Ishikawa (cell line): Measurements from ENCODE around the gene ENTPD5.

Experiments used
- CEBPB ChIP-seq: IDR thresholded peaks from 2 replicates; pipeline ENCODE4 v1.6.1; 2012
- CREB1 ChIP-seq: IDR thresholded peaks from 2 replicates; pipeline ENCODE4 v1.6.1; 2012; ENCODE audit warnings: low read depth
- EGR1 ChIP-seq: IDR thresholded peaks from 2 replicates; pipeline ENCODE4 v1.6.1; 2012
- EP300 ChIP-seq: IDR thresholded peaks from 2 replicates; pipeline ENCODE4 v1.6.1; 2012; ENCODE audit warnings: borderline replicate concordance
- FOXM1 ChIP-seq: IDR thresholded peaks from 2 replicates; pipeline ENCODE4 v1.6.1; 2012; ENCODE audit warnings: low read depth, borderline replicate concordance
- NFIC ChIP-seq: IDR thresholded peaks from 2 replicates; pipeline ENCODE4 v1.6.1; 2012
- RAD21 ChIP-seq: IDR thresholded peaks from 2 replicates; pipeline ENCODE4 v1.6.1; 2012; ENCODE audit warnings: low read depth
- REST ChIP-seq: IDR thresholded peaks from 2 replicates; pipeline ENCODE4 v1.6.1; 2012; ENCODE audit warnings: low read depth, mild to moderate bottlenecking
- TAF1 ChIP-seq: IDR thresholded peaks from 2 replicates; pipeline ENCODE4 v1.6.1; 2012; ENCODE audit warnings: low read depth, mild to moderate bottlenecking
- TCF12 ChIP-seq: IDR thresholded peaks from 2 replicates; pipeline ENCODE4 v1.6.1; 2012; ENCODE audit warnings: low read depth
- TEAD4 ChIP-seq: IDR thresholded peaks from 2 replicates; pipeline ENCODE4 v1.6.1; 2012
- YY1 ChIP-seq: IDR thresholded peaks from 2 replicates; pipeline ENCODE4 v1.6.1; 2012; ENCODE audit warnings: low read depth
- ZBTB7A ChIP-seq: IDR thresholded peaks from 2 replicates; pipeline ENCODE4 v1.6.1; 2012; ENCODE audit warnings: low read depth
- TF ChIP-seq, protein P1 (sequence below): IDR thresholded peaks from 2 replicates; pipeline ENCODE4 v1.6.1; 2012
- TF ChIP-seq, protein P2 (sequence below): IDR thresholded peaks from 2 replicates; pipeline ENCODE4 v1.6.1; 2012

Gene ENTPD5

DNA sequence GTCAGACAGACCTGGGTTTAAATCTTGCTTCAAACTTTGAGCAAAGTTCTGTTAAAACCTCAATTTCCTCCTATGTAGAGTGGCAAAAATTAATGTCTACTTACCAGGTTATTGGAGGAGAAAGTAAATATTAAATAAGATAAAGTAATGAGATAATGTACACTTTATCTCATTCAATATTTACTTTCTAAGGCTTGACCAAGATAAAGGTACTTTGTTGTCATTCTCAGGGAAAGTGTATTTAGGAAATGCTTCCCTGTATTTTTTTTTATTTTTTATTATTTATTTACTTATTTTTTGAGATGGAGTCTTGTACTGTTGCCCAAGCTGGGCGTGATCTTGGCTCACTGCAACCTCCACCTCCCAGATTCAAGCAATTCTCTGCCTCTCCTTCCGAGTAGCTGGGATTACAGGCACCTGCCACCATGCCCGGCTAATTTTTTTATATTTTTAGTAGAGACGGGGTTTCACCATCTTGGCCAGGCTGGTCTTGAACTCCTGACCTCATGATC, 73.9 kb downstream of the ENTPD5 start:
- no peak for TF ChIP-seq YY1
- TF ChIP-seq REST, result no peak
- no peak for TF ChIP-seq RAD21
- no peak for TF ChIP-seq TAF1
- no peak for TF ChIP-seq TCF12
- TF ChIP-seq EGR1, result no peak
- no peak for TF ChIP-seq CREB1
- no peak for TF ChIP-seq CEBPB
- TF ChIP-seq, protein P1, sequence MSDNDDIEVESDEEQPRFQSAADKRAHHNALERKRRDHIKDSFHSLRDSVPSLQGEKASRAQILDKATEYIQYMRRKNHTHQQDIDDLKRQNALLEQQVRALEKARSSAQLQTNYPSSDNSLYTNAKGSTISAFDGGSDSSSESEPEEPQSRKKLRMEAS, result no peak
- no peak for TF ChIP-seq NFIC
- no peak for TF ChIP-seq TEAD4
- no peak for TF ChIP-seq FOXM1
- TF ChIP-seq ZBTB7A, result no peak
- TF ChIP-seq EP300, result no peak
- TF ChIP-seq, protein P2, sequence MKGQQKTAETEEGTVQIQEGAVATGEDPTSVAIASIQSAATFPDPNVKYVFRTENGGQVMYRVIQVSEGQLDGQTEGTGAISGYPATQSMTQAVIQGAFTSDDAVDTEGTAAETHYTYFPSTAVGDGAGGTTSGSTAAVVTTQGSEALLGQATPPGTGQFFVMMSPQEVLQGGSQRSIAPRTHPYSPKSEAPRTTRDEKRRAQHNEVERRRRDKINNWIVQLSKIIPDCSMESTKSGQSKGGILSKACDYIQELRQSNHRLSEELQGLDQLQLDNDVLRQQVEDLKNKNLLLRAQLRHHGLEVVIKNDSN, result no peak

GRCh38 chr14:73944432-73945158, 74.5 kb downstream of the ENTPD5 start:
- no peak for TF ChIP-seq CREB1
- no peak for TF ChIP-seq EP300
- TF ChIP-seq TEAD4, result no peak
- no peak for TF ChIP-seq CEBPB
- TF ChIP-seq, protein P2, result no peak
- no peak for TF ChIP-seq YY1
- TF ChIP-seq FOXM1, result no peak
- no peak for TF ChIP-seq TCF12
- no peak for TF ChIP-seq EGR1
- TF ChIP-seq ZBTB7A, result no peak

DNA sequence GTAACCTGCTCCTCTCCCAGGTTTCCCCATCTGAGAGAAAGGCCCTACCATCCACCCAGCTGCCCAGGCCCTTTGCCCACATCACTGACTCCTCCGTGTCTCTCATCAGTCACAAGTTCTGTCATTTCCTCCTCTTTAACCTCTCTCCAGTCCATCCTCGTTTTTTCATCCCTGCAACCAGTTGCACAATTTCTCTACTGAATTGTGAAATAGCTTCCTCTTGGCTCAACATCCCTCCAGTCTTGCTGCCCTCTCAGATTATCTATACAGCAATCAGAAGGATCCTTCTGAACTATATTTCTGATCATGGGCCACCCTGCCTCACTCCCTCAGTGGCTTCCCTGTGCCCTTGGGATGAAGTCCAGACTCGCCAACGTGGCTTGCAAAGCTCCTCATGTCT, 76.0 kb downstream of the ENTPD5 start:
- TF ChIP-seq EP300 (no peak), ZBTB7A (no peak), CEBPB (peak; percentile 98)
- TF ChIP-seq, protein P1, result no peak

- TF ChIP-seq EGR1 (no peak), RAD21 (no peak), EP300 (no peak), TAF1 (no peak), REST (no peak), FOXM1 (no peak), CREB1 (no peak), TEAD4 (no peak)
- TF ChIP-seq, protein P1, result no peak
- TF ChIP-seq, protein P2, result no peak
These were observed 76.9 kb downstream of the ENTPD5 start for GRCh38 chr14:73942180-73942579.

DNA sequence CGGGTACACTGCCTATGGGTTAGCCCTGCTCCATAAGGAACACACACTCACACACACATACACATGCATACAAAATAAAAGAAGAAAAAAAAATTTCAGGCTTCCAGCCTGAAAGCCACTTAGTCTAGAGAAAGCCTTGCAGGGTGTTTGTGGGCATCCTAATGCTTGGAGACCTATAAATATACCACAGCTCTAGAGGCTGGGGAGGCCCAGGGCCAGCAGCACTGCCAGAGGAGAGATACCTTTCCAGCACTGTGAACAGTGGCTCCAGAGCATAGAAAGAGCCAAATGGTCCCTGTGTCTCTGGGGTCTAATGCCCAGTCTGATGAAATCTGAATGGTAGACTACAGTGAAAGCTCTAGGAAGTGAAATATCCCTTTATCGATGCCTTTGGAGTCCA, 82.1 kb downstream of the ENTPD5 start:
- no peak for TF ChIP-seq TCF12
- no peak for TF ChIP-seq NFIC
- TF ChIP-seq, protein P2, result no peak
- no peak for TF ChIP-seq ZBTB7A
- TF ChIP-seq EGR1, result no peak
- no peak for TF ChIP-seq CEBPB
- no peak for TF ChIP-seq TAF1
- TF ChIP-seq RAD21, result no peak
- TF ChIP-seq CREB1, result no peak
- TF ChIP-seq TEAD4, result no peak
- TF ChIP-seq, protein P1, result no peak
- TF ChIP-seq EP300, result no peak
- TF ChIP-seq YY1, result no peak
- TF ChIP-seq REST, result no peak
- TF ChIP-seq FOXM1, result no peak
